DND-41 (cell line): ENCODE results near the gene ARHGAP45.

ENCODE experiments used
- EZH2 ChIP-seq: IDR thresholded peaks from 3 replicates; pipeline ENCODE4 v1.6.1; 2012; ENCODE audit warnings: borderline replicate concordance, low read depth, mild to moderate bottlenecking, moderate library complexity, low read length, inconsistent platforms; ENCODE audit not compliant: severe bottlenecking
- TF ChIP-seq, protein P1 (sequence below): IDR thresholded peaks from 2 replicates; pipeline ENCODE4 v1.5.1; 2012; ENCODE audit warnings: borderline replicate concordance, low read length, moderate library complexity, mild to moderate bottlenecking; ENCODE audit not compliant: poor library complexity, severe bottlenecking; ENCODE audit errors: extremely low read depth

DNA sequence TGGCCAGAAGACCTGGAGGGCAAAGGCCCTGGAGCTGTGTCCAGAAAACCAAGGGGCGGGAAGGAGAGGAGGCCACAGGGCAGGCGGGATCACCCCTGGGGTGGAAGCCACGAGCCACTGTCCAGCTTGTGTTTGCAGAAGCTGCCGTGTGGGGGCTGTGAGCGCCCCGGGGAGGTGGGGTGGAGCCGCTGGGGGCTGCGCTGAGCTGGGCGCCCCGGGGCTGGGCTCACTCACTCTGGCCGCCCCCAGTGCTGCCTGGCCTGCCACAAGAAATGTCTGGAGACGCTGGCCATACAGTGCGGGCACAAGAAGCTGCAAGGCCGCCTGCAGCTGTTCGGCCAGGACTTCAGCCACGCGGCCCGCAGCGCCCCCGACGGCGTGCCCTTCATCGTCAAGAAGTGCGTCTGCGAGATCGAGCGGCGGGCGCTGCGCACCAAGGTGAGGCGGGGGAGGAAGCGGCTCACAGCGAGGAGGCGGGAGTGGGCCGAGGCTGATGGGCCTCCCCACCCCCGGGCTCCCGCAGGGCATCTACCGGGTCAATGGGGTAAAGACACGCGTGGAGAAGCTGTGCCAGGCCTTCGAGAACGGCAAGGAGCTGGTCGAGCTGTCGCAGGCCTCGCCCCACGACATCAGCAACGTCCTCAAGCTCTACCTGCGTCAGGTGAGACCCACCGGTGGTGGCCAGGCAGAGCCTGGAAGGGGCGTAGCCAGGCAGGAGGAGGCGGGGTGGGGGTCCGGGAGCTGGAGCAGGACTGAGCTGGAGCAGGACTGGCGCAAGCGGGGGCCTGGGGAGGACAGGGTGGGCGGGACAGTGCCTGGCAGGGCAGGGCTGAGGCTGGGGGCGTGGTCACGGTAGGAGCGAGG, 14.6 kb downstream of the ARHGAP45 start:
- TF ChIP-seq, protein P1, sequence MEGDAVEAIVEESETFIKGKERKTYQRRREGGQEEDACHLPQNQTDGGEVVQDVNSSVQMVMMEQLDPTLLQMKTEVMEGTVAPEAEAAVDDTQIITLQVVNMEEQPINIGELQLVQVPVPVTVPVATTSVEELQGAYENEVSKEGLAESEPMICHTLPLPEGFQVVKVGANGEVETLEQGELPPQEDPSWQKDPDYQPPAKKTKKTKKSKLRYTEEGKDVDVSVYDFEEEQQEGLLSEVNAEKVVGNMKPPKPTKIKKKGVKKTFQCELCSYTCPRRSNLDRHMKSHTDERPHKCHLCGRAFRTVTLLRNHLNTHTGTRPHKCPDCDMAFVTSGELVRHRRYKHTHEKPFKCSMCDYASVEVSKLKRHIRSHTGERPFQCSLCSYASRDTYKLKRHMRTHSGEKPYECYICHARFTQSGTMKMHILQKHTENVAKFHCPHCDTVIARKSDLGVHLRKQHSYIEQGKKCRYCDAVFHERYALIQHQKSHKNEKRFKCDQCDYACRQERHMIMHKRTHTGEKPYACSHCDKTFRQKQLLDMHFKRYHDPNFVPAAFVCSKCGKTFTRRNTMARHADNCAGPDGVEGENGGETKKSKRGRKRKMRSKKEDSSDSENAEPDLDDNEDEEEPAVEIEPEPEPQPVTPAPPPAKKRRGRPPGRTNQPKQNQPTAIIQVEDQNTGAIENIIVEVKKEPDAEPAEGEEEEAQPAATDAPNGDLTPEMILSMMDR = no peak
- TF ChIP-seq EZH2 = no peak
